Measurements from ENCODE around the gene SREK1. TPM values are rescaled to one million over a fixed set of nuclear protein-coding genes. Genes with fewer than 3 reads are reported as not detected.
A peak's percentile ranks its signal among the peaks of the same experiment; 100 is the strongest.

Gene SREK1
- total and polyA plus RNA-seq, 2 of the 8 experiments (the other 6 are each of a cell fraction or from before 2014, with no cell fraction given) = 10.6 to 40.4 TPM

- H2BK15ac ChIP-seq (ENCODE audit: low read length) = no peak overlapping the region
- no peak overlapping the region for H3K18ac ChIP-seq (ENCODE audit: extremely low read depth, low read length)
- no peaks in the 10 kb centered on the region for H3K79me1 ChIP-seq (ENCODE audit: low read depth, low read length)
- 0 out of 4 replicates have a peak overlapping the region, but pooled peaks of 1 of the 2 experiments have one; percentile 15 for H3K4me2 ChIP-seq (ENCODE audit: insufficient read depth in 1 of 2, low read depth in 2 of 2, low read length in 2 of 2)
- H4K20me1 ChIP-seq (replicated peaks in 1 of 2; ENCODE audit: control insufficient read depth in 1 of 2, insufficient read depth in 2 of 2, low read length in 2 of 2) = no peaks in the 10 kb centered on the region
- H3K27me3 ChIP-seq (replicated peaks in 1 of 4; ENCODE audit: control insufficient read depth in 3 of 4, extremely low read depth in 1 of 4, insufficient read depth in 3 of 4, low read length in 3 of 4) = no peaks in the 10 kb centered on the region
- H4K5ac ChIP-seq (ENCODE audit: insufficient read length, low read depth, low read length) = no peak overlapping the region
- H3K27ac ChIP-seq (ENCODE audit: low read depth, low read length) = no peak overlapping the region
- H3K23me2 ChIP-seq (ENCODE audit: low read depth, low read length) = no peaks in the 10 kb centered on the region
- FAIRE-seq (no peak), DNase-seq (ENCODE audit: low read depth in 1 of 2, low spot score in 2 of 2) (no peak)
- no peak overlapping the region for H3K4me3 ChIP-seq (ENCODE audit: extremely low read depth in 1 of 4, insufficient read depth in 2 of 4, low read depth in 3 of 4, low read length in 4 of 4)
- H4K91ac ChIP-seq (replicated peaks; ENCODE audit: insufficient read length, low read length) = no peak overlapping the region
- no peak overlapping the region for H4K8ac ChIP-seq (ENCODE audit: extremely low read depth, insufficient read depth, low read length)
- H2BK20ac ChIP-seq (ENCODE audit: low read length) = no peak overlapping the region
- no peak overlapping the region for H2BK120ac ChIP-seq (replicated peaks; ENCODE audit: low read depth, low read length)
- H2AK5ac ChIP-seq (ENCODE audit: low read depth, low read length) = no peak overlapping the region
- no peak overlapping the region for H3K14ac ChIP-seq (ENCODE audit: insufficient read length)
- H3K9ac ChIP-seq (replicated peaks in 1 of 4; ENCODE audit: extremely low read depth in 1 of 4, low read depth in 3 of 4, low read length in 3 of 4) = no peak overlapping the region
- TF ChIP-seq ASH2L (IDR thresholded peaks at IDR 0.05; ENCODE audit: low read length) (no peak), CHD1 (IDR thresholded peaks at IDR 0.05; ENCODE audit: low read depth, low read length) (no peak), RXRA (IDR thresholded peaks at IDR 0.05; ENCODE audit: insufficient read depth, low read depth, low read length) (no peak), KDM4A (IDR thresholded peaks at IDR 0.05; ENCODE audit: low read depth, low read length, severe bottlenecking) (no peak), KDM5A (IDR thresholded peaks at IDR 0.05; ENCODE audit: low read length) (no peak), MAFK (IDR thresholded peaks at IDR 0.05; ENCODE audit: low read depth, low read length) (no peak), RNF2 (IDR thresholded peaks at IDR 0.05; ENCODE audit: borderline replicate concordance, low read depth, low read length, missing control alignments, poor library complexity, severe bottlenecking) (no peak), TAF1 (IDR thresholded peaks at IDR 0.05; ENCODE audit: low read depth, low read length) (no peak)
- no peaks in the 10 kb centered on the region for H3K79me2 ChIP-seq (ENCODE audit: control insufficient read depth in 1 of 2, insufficient read depth in 2 of 2, low read length in 2 of 2)
- H3K56ac ChIP-seq (replicated peaks; ENCODE audit: insufficient read length, low read depth, low read length) = no peak overlapping the region
- H3K36me3 ChIP-seq (ENCODE audit: control insufficient read depth in 2 of 4, insufficient read depth in 4 of 4, low read length in 3 of 4) = no peaks in the 10 kb centered on the region
- no peaks in the 10 kb centered on the region for H3K9me3 ChIP-seq (ENCODE audit: insufficient read depth in 2 of 2, low read depth in 1 of 2, low read length in 1 of 2)
- WGBS, 2 experiments (ENCODE audit: extremely low coverage in 1 of 2, insufficient coverage in 1 of 2, insufficient read length in 1 of 2, insufficient replicate concordance in 2 of 2, low coverage in 1 of 2, low lambda C conversion rate in 2 of 2, missing lambda C conversion rate in 1 of 2) = 85% methylated on average over 6 of the region's 6 CpGs; no CpG with 5 or more reads in 1 of the 2 experiments
- POLR2A ChIA-PET (ENCODE audit: partially characterized antibody) = no interaction called here
- H3K23ac ChIP-seq (ENCODE audit: insufficient read length) = no peak overlapping the region
- no peak overlapping the region for H3K4ac ChIP-seq (replicated peaks; ENCODE audit: insufficient read length, low read depth, low read length)
- no peak overlapping the region for H2AFZ ChIP-seq (ENCODE audit: low read length)
- no peak overlapping the region for H2BK5ac ChIP-seq (ENCODE audit: low read depth, low read length)
- H3K4me1 ChIP-seq (replicated peaks in 1 of 4; ENCODE audit: control insufficient read depth in 3 of 4, insufficient read depth in 4 of 4, low read length in 3 of 4) = peaks cover 3 to 9% (median 6%) of the 10 kb centered on the region in 4 experiments; a peak in 6 of 7 replicates
- CTCF ChIA-PET (ENCODE audit: partially characterized antibody) = interaction anchor here (0.7 to 1.3 kb wide), 4 partner anchors 10 to 76 kb away, joined by 3 to 4 read pairs (median 4); no protein-coding TSS in a partner anchor
- no peak overlapping the region for H2BK12ac ChIP-seq (ENCODE audit: low read depth, low read length)
Measured at GRCh38 chr5:66232275-66232674, 88.2 kb downstream of the SREK1 start.
